ENCODE results near the gene HOGA1.
A peak's percentile ranks its signal among the peaks of the same experiment; 100 is the strongest.
"Not testable (repeated sequence)": the region's sequence is repeated elsewhere in the genome, so short reads cannot be mapped to it uniquely, and the experiment has no call there.

HOGA1 gene

DNA sequence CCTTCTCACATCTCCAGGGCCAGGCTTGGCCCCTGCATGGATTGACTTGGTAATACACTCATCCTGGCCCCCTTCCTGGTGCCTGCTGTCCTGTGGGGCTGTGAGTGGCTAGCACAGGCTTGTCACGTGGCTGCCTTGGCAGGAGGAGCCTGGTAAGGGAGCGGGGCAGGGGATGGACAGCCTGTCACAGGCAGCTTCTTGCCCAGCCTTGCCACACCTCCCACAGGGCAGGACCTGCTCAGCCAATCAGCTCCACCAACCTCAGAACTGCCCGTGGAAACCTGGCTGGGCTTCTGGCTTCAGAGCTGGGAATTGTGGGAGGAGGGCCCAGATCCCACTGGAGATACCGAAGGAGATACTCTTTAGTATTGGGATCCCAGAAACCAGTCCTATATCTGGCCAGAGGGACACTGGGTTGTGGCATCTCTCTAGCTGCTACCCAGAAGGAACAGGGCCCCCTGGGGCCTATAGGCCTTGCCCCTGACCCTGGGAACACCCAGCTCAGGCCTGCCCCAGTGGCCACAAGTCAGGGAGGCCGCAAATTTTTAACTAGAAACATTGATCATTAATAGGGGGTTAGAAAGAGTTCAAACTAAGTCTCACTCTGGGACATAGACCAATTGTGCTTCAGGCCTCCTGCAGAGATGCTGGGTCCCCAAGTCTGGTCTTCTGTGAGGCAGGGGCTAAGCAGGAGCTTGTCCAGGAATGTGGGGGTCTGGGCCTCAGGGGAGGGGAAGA lies at the start of gene HOGA1:
Gene HOGA1, plus strand, starts transcription at position 330 of the 738 bp plus-strand sequence. Its CDS starts 315 bp downstream, at position 645.
- peak; percentile 85 for DNase-seq (ENCODE audit: low spot score)

DNA sequence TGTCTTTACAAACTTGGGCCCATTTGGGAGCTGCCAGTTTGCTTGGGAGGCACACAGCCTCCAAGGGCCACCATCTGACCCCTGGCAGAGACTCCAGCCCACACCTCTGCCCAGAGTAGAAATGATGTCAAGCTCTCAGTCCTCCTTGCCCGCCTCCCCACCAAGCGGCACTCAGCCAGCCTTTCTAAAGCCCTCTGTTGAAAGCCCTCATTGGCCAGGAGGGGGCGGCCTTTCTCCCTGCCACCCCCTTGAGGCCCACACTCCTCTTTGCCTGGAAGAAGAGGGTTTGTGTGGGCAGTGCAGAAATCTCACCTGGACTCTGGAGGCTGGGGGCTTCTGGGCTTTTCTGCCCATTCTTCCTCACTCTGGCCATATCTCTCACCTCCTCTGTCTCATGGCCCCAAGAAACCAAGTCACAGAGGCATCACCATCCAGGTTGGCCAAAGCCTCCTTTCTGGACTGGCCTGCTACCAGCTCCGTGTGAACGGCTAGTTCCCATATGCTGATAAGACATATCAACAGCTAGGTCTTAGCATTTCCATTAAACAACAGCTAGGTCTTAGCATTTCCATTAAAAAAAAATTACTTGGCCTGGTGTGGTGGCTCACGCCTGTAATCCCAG lies 49.3 kb upstream of the HOGA1 start:
- peak; percentile 61 for DNase-seq (ENCODE audit: low spot score)

GRCh38 chr10:97537186-97537869 lies 46.9 kb upstream of the HOGA1 start:
- no peak for DNase-seq (ENCODE audit: low spot score)

DNA sequence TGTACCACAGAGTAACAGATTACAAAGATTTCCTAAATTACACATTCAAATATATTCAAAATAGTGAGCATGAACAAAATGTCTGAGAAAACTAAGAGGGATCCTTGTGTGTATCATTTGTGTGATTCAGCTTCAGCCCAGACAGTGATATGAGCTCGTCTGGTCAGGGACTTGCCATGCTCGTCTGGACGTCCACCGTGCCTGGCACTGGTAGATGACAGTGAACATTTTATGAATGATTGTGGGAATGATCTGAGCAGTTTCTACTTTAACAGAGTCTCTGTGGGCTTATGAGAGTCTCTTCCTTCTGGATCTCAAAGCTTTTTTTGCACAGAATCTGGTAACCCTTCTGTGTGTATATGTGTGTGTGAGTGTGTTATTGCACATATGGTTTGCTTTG lies 45.8 kb upstream of the HOGA1 start:
- no peak for DNase-seq (ENCODE audit: low spot score)

DNA sequence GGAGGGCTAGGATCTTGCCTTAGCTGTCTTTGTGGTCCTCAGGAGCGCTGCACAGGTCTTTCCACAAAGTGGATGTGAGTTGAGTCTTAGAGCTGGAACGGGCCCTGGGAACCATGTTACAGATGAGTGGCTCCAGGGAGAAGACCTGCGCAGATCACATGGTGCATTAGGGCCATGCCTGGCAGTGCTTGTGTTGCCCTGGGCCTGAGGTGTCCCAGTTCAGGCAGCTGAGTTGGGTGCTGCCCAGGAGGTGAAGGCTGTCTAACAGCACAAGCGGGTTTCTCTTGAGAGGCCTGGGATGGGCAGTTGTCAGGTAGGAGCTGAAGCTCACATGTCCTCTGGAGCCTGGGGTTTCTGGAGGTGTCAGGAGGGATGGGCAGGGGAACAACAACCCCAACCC lies 45.4 kb upstream of the HOGA1 start:
- DNase-seq (ENCODE audit: low spot score): no peak

- peak; percentile 73 for DNase-seq (ENCODE audit: low spot score)
Observed at GRCh38 chr10:97539523-97540200, 44.5 kb upstream of the HOGA1 start.

DNA sequence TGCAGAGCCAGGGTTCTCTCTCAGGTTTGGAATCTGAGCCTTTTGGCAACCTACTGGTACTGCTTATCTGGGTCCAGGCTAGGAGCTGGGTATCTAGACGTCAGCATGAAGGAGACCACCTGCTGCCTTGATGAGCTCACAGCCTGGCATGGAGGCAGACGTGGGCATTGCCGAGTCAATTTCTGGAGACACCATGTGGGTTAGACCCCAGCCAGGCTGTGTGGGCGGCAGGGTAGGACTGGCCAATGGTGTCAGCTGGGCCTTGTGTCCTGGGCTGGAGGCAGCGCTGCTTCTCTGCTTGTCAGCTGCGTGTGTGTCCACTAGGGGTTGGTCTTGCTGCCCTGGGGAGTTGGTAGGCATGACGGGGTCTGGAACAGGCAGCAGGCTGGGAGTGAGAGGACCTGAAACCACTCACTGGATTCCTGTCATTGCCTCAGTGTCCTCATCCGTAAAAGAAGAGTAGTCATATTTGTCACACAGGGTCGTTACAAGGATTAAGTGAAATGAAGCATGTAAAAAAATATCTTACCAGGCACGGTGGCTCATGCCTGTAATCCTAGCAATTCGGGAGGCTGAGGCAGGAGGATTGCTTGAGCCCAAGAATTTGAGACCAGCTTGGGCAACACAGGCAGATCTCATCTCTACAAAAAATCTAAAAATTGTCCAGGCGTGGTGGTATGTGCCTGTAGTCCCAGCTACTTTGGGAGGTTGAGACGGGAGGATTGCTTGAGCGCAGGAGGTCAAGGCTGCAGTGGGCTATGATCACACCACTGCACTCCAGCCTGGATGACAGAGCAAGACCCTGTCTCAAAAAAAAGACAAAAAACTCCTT lies 43.3 kb upstream of the HOGA1 start:
- DNase-seq (ENCODE audit: low spot score): no peak

DNA sequence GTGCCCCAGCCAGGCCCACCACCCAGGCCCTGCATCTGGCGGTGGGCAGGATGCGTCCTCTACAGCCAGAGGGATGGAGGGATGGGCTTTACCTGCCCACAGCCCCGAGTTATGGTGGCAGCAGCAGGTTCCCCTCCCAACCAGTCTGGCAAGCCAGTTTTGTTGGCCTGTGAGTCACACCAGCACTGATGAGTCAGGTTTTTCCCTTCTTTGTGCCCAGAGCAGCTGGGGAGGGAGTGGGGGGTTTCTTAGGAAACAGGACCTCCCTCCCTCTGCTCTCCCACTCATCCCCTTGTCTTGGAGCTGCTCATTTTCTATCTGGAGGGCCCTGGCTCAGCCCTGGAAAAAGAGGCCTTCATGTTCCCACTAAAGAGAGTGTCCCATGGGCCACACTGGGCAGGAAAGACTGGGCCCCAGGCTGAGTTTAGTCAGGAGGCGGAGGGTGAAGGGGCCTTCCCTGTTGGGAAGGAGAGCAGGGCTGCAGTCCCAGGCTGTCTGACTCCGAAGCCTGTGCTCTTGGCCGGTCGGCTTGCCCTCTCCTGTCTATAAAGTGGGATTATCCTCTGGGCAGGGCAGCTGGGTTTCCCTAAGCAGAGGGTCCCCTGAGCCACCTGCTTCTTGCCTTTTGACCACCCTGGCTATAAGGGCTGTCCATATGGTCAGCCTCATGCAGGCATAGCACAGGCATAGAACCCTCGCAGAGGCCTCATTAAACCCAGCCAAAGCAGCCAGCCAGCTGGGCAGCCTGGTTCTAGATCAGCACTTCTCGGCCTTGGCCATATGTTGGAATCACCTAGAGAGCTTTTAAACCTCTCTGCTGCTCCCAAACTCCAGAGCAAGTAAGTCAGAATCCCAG lies 41.8 kb upstream of the HOGA1 start:
- peak; percentile 78 for DNase-seq (ENCODE audit: low spot score)

DNA sequence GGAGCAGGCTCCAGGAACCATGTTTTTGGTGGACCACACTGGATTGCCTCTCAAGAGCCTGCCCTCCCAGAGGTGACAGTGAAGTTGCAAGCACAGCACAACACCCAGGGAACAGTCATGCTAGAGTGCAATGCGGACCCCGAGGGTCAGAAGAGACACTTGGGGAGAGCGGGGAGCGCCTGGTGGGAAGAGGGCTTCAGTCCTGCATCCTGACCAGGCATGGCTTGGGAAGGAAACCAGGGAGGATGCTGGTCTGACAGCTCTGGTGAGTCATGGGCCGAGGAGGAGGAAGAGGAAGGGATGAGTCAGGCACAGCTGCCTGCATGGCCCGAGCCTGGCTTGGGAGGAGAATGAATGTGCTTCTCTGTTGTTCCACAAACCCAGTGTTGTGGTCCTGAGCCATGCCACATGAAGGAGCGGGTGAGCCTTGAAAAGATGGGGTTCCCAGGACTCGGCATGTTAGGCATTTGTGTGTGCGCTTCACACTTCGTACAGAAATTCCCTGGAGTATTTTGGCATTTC lies 41.1 kb upstream of the HOGA1 start:
- DNase-seq (ENCODE audit: low spot score): peak; percentile 92

DNA sequence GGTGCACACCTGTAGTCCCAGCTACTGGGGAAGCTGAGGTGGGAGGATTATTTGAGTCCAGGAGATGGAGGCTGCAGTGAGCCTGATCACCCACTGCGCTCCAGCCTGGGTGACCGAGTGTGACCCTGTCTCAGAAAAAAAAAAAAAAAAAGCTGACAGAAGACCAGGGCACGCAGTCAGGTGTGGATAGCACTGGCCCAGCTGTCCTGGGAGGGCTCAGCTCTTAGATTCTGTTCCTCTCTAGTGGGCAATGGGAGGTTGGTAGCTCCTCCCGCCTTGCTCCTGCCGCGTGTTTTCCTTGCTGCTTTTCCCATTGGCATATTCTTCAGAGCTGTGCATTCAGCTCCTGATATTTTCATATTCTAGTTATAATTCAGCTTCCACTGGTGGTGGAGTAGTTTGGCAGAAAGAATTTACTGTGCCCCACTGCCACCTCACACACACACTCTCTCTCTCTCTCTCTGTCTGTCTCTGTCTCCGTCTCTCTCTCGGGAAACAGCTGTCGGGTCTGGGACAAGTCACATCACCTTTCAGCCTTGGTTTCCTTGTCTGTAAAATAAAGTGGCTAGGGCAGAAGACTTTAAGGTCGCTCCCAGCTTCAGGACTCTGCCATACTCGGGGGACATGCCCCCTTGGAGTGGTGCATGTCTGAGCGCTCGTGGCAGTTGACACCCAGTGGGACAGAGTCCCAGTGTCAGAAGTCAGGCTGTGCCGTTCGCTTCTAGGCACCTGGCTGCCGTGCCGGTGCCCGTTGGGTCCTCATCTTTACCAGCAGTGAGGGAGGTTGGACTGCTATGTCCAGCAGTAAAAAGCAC lies 37.5 kb upstream of the HOGA1 start:
- DNase-seq (ENCODE audit: low spot score): no peak

DNA sequence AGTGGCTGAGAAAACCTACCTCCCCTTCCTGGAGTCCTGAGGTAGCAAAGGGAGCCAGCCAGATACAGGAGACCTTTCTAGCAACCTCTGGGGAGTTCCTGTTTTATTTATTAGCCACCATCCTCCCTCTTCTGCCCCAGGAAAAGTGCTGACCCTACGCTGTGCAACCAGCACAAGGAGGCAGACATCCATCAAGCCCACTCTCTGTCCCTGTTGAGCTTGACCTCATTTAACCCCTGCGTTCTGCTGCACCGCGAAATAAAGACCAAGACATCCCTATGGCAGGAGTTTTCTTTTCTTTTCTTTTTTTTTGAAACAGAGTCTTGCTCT lies 37.0 kb upstream of the HOGA1 start:
- DNase-seq (ENCODE audit: low spot score): no peak

DNA sequence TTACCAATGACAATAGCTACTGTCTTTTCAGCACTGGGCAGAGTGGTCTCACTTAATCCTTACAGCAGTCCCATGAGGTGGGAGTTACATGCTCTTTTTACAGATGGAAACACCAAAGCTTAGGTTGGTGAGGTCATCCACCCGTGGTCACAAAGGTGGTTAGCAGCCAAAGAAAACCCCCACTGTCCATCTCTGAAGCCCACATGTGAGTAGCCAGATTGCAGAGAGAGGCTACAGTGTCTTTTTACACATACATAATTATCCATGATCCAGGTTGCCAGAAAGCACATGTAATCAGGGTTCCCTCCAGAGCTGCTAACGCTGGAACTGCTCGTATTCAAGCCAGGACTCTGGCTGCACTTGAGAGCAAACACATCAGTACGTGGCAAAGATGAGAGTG lies 36.2 kb upstream of the HOGA1 start:
- DNase-seq (ENCODE audit: low spot score): no peak

DNA sequence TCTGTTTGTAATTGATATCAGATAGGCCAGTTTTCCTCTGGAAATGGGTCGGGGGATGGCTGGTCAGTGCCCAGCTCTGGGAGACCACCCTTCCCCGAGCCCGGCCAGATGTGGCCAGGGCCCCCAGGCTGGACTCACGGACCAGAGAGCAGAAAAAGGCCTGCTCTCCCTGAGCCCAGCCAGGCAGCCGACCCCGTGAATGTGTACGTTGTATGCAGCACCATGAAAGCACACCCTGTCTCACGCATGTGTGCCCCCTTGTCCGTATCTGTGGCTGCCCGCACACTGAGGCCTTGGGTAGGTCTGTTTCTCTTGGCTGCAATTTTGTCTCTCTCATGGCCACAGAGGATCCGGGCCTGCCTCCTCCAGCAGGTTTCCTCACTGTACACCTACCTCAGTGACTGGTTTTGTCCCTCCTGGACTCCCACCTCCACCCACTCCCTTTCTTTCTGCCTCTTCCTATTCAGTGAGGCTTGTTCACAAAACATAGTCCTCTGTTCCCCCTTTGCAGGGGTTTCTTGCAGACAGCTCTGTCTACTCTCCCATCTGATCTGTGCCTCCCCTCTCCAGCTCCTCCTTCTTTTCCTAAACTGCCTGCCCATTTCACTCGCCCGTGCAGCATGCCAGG lies 35.2 kb upstream of the HOGA1 start:
- DNase-seq (ENCODE audit: low spot score): no peak

DNA sequence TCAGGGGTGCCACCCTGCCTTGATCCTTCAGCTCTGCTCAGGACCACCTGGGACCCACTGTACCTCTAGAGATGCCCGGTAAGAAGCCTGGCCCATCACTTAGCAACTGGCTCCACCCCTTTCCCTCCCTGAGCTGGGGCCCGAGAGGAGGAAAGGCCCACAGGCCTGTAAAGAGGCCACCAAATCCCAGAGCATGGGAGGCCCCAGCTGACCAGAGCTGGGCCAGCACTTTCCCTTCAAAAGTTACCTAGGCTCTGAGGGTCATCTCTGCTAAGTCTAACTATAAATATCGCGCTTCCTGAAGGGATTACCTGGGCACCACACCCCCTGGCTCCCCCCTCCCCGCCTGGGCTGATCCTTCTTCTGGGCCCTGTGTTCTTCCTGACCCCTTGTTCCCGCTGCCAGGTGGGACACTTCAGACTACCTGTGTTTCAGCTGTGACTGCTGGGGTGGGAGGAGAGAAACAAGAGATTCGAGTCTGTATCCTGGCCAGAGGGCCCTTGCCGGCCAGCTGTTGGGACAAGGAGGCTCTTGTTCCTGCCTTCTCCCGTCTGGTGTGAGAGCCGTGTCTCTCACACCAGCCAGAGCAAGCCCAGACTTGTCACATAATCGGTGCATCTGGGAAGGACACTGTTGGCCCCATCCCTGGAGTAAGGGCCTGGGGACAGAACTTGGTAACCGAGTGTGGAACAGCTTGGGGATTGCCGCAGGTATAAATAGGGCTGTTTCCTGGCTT lies 34.4 kb upstream of the HOGA1 start:
- no peak for DNase-seq (ENCODE audit: low spot score)

DNA sequence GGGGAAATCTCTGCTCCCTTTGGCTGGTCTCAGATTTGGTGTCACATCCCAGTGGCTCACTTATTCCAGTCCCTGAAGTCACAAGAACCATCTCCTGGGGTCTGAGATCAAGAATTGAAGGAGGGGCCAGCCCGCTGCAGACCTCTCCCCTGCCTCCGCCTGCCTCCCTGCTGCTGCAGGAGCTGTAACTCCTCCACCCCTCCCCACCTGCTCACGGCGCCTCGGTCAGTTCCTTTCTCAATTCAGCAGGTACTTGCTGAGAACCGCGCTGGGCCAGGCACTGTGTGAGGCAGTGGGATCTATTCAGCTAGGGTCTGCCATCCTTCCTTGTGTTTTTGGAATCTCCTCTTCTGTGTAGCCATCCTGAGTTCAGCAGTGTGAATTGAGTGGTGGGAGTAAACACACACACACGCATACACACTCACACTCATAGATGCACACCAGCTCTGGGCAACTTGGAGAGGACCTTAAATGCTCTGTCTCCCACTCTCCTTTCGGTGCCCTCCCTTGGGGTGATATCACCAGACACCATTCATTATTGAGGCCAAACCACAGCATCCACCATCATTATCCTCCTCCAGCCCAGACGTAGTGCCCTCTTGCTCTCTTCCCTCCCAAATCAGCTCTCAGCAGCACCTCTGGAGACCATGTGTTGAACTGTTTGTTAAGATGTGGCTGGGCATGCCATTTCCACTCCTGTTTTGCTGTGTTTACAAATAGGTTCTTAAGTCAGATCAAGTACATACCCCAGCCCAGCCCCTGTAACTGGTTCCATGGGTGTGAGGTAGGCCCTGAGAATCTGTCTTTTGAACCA lies 33.6 kb upstream of the HOGA1 start:
- DNase-seq (ENCODE audit: low spot score): no peak

- DNase-seq (ENCODE audit: low spot score): no peak
Observed at GRCh38 chr10:97551271-97551670, 32.9 kb upstream of the HOGA1 start.

DNA sequence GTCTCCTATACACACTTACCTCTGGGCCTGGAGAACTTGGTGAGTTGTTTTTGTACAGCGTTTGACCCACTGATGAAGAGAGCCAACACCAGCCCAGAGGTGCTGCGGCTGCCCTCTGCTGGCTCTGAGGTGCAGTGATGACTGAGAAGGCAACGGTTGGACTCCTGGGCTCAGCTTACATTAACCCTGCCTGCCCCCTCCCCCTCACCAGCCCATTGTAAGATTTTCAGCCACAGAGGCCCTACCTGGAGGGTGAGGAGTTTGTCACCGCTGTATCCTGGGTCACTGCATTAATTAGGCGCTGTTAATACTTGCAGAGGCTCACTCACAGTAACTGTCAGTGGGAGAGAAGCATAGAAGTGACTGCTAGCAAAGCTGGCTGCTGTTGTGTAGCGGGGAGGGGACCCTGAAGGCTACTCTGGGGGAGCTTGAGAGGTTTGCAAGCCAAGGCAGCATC lies 30.6 kb upstream of the HOGA1 start:
- peak; percentile 75 for DNase-seq (ENCODE audit: low spot score)

DNA sequence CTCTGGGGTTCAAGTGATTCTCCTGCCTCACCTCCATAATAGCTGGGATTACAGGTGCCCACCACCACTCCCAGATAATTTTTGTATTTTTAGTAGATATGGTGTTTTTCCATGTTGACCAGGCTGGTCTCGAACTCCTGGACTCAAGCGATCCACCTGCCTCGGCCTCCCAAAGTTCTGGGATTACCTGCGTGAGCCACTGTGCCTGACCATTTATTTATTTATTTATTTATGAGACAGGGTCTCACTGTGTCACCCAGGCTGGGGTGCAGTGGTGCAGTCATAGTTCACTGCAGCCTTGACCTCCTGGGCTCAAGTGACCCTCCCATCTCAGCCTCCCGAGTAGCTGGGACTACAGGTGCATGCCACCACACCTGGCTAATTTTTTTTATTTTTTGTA lies 29.9 kb upstream of the HOGA1 start:
- DNase-seq (ENCODE audit: low spot score): not testable (repeated sequence)
